HK-2 (cell line): ENCODE measurements around the gene IRF9.

ENCODE experiments used
- DNase-seq: peaks from one replicate; pipeline ENCODE4 v3.0.0-alpha.2; 2018; ENCODE audit not compliant: unreplicated experiment

Gene IRF9

GRCh38 chr14:24177891-24178290 is 16.8 kb downstream of the IRF9 start:
- DNase-seq, result no peak

- no peak for DNase-seq
Observed at GRCh38 chr14:24178399-24179178, 17.5 kb downstream of the IRF9 start.

GRCh38 chr14:24179294-24179960 is 18.4 kb downstream of the IRF9 start:
- no peak for DNase-seq

GRCh38 chr14:24179961-24180796 is 19.1 kb downstream of the IRF9 start:
- peak; percentile 65 for DNase-seq

GRCh38 chr14:24181371-24182077 is 20.5 kb downstream of the IRF9 start:
- no peak for DNase-seq

GRCh38 chr14:24182110-24182882 is 21.2 kb downstream of the IRF9 start:
- no peak for DNase-seq

GRCh38 chr14:24183014-24183481 is 22.0 kb downstream of the IRF9 start:
- DNase-seq, result no peak

- DNase-seq, result no peak
Observed at GRCh38 chr14:24184104-24184970, 23.3 kb downstream of the IRF9 start.

- DNase-seq, result no peak
Observed at GRCh38 chr14:24185026-24185425, 24.0 kb downstream of the IRF9 start.

GRCh38 chr14:24185741-24186140 is 24.7 kb downstream of the IRF9 start:
- DNase-seq, result no peak

GRCh38 chr14:24186831-24187538 is 25.9 kb downstream of the IRF9 start:
- DNase-seq, result no peak

- DNase-seq, result no peak
Observed at GRCh38 chr14:24187539-24187915, 26.5 kb downstream of the IRF9 start.

- peak; percentile 96 for DNase-seq
Observed at GRCh38 chr14:24188251-24189058, 27.4 kb downstream of the IRF9 start, which contains the start of gene IPO4. TSS of gene IPO4 (minus strand) at chr14:24188816. CDS start at chr14:24188787, 29 bp downstream.

GRCh38 chr14:24189059-24189375 is 28.0 kb downstream of the IRF9 start:
- no peak for DNase-seq

- DNase-seq, result no peak
Observed at GRCh38 chr14:24189460-24189859, 28.4 kb downstream of the IRF9 start.

GRCh38 chr14:24190416-24190815 is 29.4 kb downstream of the IRF9 start:
- no peak for DNase-seq

GRCh38 chr14:24192933-24193332 is 31.9 kb downstream of the IRF9 start:
- DNase-seq, result no peak

- no peak for DNase-seq
Observed at GRCh38 chr14:24194186-24194872, 33.3 kb downstream of the IRF9 start.
